Stimulated activated CD8-positive, alpha-beta memory T cell treated with anti-CD3 and anti-CD28 coated beads, Interleukin-12 subunit alpha, Interleukin-12 subunit beta, amount 100 ng/mL, for 1 hour (primary cell): ENCODE results near the gene ACAD8.
"Not testable (repeated sequence)": the region's sequence is repeated elsewhere in the genome, so short reads cannot be mapped to it uniquely, and the experiment has no call there.

Experiments
- DNase-seq: peaks from one replicate; pipeline ENCODE4 v3.0.0-alpha.2; 2020; ENCODE audit warnings: low read depth

Gene ACAD8

DNA sequence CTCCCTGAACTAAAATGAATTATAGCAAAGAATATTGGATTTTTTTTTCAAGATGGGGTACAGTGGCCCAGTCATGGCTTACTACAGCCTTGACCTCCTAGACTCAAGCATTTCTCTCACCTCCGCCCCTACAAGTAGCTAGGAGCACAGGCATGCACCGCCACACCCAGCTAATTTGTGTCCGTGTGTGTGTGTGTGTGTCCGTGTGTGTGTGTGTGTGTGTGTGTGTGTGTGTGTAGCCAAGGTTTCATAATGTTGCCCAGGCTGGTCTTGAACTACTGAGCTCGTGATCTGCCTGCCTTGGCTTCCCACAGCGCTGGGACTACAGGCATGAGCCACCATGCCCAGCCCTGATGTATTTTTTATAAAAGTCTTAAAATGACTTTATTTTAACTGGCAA is 12.8 kb upstream of the ACAD8 start:
- DNase-seq, result no peak

DNA sequence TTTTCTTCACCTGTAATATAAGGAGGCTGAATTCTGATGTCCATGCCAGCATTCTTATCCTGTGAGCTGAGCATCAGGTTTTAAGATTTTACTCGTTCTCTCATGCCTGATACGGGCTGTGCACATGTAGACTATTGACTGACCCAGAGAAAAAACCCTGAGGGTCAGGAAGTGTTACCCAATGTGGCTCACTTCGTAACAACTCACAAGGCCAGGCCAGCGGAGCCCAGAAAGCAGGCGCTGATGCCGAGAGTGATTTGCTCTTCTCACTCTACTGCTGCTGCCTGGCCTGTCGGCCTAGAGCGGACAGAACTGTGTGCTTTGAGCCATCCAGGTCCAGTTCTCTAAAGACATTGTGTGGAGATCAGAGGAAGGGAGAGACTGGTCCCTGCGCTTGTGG is 11.0 kb upstream of the ACAD8 start:
- DNase-seq, result no peak

- no peak for DNase-seq
Measured at GRCh38 chr11:134243913-134244312, 9.5 kb upstream of the ACAD8 start.

GRCh38 chr11:134244593-134244992 is 8.8 kb upstream of the ACAD8 start:
- no peak for DNase-seq

DNA sequence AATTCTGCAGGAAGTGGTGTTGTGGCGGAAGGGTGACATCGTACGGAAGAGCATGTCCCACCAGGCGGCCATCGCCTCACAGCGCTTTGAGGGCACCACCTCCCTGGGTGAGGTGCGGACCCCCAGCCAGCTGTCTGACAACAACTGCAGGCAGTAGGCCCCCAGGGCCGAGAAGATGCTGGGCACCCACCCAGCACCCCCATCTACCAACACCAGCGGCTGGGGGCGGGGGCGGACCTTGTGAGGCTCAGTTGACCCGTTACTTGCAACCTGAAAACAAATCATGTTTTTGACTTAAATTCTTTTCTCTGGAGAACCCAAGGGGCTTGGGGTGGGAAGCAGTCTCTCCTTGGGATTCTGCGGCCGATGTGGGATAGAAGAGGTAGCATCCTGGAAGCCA is 7.9 kb upstream of the ACAD8 start:
- no peak for DNase-seq

DNA sequence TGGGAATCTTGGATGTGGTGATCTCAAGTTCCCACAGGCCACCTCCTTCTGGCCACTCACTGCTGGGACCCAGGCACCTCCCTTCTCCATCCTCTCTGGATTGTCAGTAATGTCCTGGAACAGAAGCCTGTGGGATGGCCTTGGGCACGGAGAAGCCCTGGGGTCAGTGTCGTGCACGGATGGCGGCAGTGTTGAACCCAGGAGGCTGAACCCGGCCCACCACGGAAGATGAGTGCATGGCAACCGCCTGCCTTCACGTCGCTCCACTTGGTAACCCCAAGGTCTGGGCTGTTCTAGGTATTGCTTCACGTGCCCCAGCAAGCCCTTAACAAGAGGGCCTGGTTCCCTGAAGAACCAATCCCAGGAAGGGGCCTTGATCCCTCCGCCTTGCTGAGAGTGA is 7.3 kb upstream of the ACAD8 start:
- no peak for DNase-seq

DNA sequence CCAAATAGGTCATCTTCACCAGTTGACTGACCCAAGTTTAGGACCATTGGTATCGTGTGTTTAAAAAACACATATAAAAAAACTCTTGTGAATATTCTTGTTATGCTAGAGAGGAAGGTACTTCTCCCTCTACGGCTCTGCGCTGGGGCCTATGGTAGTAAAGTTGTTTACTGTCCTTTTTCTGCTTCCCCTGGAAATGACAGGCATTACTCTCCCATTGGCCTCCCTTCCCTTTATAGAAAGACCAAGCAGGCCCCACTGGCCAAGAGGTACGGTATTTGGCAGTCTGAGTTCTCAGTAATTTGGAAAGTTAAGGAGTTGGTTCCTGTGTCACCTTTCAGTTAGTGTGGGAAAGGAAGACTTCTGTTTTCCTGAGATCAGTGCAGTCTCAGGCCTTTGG is 6.7 kb upstream of the ACAD8 start:
- DNase-seq, result no peak

DNA sequence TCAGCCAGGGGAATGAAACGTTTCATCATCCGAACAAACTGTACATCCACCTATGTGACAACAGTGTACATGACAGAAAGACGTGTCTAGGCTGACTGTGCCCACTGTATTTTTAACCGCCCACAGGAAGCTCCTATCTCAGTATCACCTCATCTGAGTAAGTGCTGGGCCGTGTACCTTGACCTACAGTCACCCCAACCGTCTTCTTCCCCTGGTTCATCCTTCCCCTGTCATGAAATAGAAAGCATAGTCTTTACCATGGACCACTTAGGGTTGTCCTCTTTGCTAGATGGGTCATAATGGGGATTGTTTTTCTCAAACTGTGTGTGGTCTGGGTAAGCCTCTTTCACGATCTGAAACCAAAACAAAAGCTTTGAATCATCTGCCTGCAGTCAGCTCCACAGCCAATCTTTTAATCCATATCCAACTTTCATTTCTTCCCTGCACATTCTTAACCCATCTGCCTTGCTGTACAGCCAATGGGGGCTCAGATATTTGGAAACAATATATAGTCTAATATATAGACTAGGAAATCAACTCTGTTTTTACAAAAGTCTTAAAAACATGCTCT is 4.4 kb upstream of the ACAD8 start:
- no peak for DNase-seq

DNA sequence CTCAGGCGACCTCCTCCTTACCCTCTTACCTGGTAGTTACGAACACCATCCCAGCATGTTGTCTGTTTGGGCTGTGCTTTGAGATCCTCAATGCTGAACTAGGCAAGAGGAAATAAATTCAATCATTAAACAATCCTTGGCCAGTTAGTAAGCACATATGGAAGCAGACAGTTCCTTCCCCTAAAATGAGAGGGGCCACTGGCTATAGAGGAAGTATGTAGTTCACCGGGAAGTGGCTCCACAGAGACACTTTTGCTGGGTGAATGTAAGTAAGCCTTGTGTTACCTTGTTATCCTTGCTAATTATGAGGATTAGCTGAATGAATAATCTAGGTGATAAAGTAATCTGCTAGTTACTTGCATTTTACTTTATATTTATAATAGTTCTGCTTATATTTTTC is 3.1 kb upstream of the ACAD8 start:
- no peak for DNase-seq

GRCh38 chr11:134250675-134251074 is 2.7 kb upstream of the ACAD8 start:
- DNase-seq, result no peak

DNA sequence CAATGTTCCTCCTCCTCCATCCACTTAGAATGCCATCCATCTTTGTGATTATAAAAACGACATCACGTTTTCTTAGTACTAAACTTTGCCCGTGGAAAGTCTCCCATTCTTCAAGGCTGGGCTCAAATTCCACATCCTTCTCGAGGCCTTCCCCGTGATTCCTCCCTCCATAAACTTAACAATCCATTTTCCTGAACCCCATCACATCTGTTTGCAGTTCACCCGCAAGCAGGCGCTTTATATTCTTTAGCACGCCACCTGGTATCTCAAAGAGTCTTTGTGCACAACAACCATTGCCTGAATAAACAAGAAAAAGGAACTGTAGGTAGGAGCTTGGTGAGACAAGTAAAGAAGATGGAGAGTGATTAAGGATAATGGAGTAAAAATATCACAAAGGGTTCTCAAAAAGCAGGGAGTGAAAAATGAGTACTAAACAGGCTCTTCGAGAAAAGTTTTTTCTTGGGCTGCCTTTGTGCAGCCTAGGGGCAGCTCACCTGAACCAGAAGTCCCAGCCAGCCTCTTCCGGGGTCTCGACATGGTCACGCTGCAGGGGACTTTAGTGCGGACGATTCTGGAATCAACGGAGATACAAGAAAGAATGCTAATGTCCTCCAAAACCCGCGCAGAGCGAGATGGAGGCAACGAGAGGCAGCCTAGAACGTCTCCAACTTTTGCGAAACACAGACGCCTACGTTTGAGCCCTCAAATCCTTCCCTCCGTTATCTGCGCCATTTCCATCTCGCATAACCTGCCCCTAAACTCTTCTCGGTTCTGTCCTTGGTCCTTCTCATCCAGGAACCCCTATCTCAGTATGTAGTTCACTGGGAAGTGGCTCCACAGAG is 801 bp upstream of the ACAD8 start:
- DNase-seq, result no peak

GRCh38 chr11:134254433-134255183 is 1.2 kb downstream of the ACAD8 start:
- no peak for DNase-seq

GRCh38 chr11:134255184-134255561 is 1.8 kb downstream of the ACAD8 start:
- not testable (repeated sequence) for DNase-seq

DNA sequence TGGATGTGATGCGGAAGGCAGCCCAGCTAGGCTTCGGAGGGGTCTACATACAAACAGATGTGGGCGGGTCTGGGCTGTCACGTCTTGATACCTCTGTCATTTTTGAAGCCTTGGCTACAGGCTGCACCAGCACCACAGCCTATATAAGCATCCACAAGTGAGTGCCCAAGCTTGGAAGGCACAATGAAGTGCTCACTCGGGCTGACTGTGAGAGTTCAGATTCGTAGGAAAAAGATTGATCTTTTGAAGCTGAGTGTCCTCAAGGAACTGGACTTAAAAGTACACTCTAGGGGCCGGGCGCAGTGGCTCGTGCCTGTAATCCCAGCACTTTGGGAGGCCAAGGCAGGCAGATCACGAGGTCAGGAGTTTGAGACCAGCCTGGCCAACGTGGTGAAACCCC is 3.7 kb downstream of the ACAD8 start:
- no peak for DNase-seq

- no peak for DNase-seq
Measured at GRCh38 chr11:134258577-134258976, 5.2 kb downstream of the ACAD8 start.

DNA sequence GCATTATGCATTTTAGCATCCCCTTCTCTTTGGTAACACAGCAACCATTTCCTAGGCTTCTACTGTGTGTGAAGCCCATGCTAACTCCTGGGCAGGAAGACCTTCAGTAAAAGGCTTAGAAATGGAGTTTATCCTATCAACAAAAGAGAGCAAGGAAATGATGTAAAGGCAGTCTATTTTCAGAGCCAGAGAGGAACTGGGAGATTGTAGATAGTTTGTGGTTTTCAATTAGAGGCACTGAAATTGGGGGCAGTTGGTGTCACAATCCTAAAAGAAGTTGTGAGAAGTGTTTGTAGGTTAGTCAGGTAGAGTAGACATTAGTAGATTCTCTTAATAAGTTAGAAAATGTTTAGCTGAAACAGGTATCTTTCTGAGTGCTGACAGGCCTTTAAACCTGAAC is 7.1 kb downstream of the ACAD8 start:
- DNase-seq, result no peak

GRCh38 chr11:134260983-134261382 is 7.6 kb downstream of the ACAD8 start:
- no peak for DNase-seq

GRCh38 chr11:134261626-134262488 is 8.5 kb downstream of the ACAD8 start:
- DNase-seq, result no peak

DNA sequence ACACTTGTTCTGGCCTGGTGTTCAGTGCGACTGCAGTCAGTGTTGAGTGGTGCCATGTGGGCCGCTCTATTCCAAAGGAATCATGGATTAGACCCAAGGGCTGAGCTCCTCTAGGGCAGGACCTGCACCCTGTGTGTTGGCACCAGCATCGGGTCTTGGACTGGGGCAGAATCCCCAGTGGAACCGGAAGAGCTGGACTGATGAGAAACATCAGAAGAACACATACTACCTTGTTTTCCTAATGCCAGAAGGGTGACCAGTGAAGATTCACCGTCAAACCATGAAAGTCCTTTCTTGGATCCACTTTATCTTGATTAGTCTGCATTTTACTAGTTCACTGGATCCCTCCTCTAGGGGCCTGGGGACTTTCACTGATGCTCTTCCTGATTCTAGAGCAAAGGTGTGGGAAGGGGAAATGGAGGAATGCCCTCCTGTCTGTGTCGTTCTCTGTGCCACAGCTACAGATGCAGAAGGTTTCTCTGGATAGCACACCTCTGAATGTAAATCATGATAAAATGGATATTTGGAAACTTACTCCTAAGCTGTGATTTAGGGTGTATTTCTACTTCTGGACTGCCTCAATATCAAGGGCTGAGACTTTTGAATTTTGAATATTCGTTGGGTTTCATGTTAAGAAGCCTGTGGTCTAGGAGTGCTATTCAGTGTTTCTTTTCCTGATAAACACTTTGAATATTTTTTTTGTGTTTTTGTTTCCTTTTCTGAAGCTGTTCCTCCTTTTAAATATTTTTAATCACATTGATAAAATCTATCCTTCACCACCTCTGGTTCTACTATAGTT is 11.8 kb downstream of the ACAD8 start:
- DNase-seq, result no peak

DNA sequence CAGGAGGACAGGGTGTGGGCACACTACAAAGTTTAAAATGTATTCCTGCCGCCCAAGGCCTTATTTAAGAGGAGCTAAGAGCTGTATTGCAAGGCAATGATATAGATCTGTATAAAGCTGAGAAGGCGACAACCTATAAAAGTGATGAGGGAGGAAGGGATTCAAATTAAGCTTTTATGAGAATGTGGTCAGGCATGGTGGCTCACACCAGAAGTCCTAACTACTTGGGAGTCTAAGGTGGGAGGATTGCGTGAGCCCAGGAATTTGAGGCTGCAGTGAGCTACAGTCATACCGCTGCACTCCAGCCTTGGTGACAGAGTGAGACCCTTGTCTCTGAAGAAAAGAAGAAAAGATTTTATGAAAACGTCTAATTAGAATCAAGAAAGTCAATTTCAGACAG is 13.1 kb downstream of the ACAD8 start:
- DNase-seq, result no peak

DNA sequence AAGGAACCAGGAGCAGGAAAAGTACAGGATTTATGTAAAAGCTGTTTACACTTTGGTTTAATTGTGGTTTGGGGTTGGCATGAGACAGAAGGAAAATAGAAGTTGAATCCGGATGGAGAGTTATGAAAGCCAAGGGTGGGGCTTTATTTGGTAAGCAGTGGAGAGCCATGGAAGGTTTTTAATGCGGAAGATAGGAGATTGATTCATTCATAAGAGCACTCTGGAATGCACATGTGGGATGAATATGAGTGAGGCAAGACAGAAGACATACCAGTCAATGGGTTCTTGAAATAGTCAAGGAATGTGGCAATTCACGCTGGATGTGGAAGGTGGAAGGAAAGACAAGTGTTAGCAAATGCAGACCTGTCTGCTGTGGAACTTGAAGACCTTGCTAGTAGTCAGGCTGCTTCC is 13.5 kb downstream of the ACAD8 start:
- DNase-seq, result no peak
